HS-27A (cell line): ENCODE measurements around the gene HOXA13.

Source experiments
- DNase-seq: peaks from one replicate; pipeline ENCODE4 v3.0.0-alpha.2; 2012; ENCODE audit warnings: low read depth, missing footprints

Gene HOXA13

DNA sequence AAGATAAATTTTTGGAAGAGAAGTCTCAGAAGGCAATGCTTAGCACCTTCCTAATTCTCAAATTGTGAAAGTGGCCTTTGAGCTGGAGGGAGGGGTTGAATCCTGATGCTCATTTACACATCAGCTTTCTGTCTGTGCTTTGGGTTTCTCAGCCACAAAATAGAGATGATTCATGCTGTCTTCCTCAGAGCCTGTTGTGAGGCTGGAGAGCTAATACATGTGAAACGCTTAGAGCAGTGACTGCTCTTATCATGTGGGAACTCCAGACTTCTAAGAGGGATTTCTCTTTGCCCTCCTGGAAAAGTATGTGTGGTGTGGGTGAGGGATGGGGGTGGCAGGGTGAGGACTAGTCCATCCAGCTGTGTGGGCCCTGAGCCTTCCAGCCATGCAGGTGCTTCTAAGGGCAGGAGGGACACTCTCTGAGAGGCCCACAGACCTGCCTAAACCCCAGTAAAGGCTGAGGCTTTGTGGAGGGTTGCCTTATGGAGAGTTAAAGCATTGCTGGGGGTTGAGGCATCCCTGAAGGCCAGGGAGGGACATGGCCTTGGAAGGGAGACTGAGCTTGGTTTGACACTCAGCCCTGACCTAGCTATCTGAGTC, 37.9 kb upstream of the HOXA13 start:
- no peak for DNase-seq

DNA sequence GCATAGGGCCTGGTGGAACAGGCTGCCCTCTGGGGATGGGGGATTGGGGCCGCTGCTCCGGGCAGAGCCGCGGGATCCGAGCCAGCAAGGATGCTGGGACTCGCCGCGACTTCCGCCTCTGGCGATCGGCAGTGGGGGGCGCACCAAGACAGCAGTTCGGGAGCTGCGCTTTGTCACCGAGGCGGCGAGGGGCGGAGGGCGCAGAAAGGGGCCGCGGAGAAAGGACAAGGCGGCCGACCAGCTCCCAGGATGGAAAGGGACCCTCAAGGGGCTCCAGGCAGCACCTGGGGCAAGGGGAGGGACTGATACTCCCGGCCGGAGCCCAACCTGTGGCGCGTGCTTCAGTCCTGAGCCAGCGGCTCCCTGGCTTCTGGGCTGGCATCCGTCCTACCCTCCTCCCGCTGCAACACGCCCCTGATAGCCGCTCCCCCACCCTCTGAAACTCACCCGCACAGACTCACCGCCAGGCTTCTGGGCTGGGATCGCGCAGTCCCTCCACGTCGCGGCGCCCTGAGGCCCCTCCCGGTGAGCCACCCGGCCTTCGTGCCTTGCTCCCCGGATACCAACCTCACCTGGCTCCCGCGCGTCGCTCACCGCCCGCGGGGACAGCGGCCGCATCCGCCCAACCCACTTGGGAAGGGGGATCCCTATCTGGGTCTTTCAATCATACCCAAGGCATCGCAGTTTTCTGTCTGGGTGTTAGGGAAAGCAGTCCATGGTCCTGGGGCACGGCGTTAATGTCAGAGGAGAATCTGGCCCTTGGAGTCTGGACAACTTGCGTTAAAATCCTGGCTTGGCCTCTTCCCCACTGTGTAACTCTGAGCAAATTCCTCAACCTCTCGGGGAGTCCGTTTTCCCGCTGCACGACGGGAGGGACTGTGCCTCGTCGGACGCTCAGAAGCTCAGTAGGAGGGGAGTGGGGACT, 35.8 kb upstream of the HOXA13 start:
- no peak for DNase-seq

DNA sequence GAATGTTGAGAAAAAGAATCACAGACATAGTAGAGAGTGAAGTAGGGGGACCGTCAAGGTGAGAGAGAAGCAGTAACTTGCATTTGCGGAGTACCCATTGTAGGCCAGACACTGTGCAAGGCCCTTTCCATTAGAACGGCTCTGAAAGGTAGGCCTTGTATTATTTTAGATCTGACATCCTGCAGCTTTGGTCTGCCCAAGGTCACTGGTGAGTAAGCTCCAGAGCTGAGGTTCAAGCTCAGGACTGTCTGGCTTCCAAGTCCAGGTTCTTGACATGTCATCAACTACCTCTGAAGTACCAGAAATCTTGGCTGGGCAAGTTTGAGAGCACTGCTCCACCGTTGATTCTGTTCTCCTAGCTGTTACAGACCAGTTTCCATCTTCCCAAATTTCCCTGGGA, 29.6 kb upstream of the HOXA13 start:
- no peak for DNase-seq

DNA sequence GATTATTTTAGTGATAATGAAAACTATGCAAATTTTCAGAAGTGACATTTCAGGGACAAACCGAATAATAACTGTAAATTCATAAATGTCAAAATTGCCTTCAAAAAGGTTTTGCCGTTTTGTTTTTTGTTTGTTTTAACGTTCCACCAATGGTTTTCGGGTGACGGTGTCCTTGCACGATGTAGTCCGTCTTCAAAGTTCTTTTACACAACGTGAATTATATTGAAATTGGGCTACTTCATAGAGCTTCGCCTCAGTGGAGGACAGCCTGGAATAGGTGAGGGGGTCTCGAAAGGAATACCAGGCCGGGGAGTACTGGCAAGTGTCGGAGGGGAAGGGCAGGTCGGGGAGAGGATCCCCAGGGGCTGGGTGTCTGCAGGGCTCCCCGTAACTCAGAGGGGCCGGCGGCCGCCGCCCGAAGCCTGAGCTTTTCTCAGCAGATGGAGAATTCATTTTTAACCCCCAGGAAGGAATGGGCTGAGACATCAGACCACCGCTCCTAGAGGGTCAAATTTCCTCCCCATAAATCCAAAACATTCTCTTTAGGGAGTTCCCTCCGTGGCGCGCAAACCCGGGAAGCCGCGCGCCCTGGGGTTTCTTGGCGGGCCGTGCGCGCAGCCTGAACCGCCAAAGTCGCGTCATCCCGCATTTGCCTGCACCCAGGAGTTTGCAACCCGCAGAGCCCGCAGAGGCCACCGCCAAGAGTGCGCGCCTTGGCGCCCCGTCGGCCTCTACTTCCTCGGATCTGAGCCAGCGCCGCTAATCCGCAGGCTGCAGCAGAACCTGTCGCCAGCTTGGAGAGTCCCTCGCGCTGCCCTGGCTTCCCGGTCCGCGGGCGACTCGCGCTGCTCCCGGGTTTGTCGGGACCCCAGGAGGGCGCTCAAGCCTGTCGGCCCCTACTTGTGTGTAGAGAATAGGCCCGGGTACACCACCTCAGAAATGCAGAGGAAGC, 25.4 kb upstream of the HOXA13 start:
- no peak for DNase-seq

DNA sequence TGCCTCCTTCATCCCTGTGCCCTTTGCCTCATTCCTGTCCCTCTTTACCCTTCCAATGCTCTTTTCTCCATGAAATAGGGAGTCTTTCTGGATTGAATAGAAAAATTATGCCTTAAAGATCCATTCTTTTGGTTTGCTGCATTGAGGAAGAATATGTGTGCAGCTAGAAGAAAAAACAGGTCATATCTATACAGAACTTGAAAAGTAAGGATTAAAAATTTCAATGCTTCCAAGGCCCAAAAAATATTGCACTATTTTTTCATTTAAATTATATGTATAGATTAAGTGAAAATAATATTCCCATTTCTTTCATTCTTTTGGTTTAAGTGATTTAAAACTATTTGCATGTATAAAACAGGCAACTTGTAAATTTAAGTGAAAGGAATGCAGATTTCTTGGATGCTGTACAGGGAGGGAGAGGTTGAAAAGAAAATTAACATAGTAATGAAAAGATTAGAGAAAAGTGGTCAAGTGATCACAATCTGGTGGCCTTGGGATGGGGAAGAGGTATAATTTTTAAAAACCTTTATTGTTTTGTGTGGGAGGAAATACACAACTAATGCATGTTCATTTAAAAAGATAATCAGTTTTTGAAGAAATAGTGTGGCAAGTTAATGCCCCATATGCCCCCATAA, 24.2 kb upstream of the HOXA13 start:
- DNase-seq = no peak

DNA sequence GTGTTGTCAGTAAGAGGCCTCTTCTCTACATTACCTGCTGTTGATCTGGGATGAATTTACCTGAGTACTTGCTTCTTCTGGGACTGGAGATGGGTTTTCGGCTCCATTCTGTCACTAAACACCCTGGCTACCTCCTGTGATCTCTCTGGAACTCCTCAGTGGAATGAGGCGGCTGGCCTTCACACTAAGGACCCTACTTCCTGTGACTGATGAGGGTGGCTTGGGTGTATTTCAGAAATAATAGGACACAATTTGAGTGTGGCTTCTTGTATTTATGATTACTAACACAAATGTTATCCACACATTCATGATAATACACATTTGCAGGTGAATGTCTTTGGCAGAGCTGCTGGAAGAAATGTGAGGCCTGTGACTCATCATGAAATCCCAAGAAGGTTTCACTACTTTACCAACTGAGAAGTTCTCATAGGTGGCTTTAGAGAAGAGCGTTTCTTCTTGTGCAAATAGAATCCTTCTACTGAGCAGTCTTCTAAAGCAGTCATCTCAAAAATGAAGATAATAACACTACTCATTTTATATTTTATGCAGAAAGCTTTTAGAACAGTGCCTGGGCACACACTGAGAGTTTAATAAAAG, 21.4 kb upstream of the HOXA13 start:
- no peak for DNase-seq

DNA sequence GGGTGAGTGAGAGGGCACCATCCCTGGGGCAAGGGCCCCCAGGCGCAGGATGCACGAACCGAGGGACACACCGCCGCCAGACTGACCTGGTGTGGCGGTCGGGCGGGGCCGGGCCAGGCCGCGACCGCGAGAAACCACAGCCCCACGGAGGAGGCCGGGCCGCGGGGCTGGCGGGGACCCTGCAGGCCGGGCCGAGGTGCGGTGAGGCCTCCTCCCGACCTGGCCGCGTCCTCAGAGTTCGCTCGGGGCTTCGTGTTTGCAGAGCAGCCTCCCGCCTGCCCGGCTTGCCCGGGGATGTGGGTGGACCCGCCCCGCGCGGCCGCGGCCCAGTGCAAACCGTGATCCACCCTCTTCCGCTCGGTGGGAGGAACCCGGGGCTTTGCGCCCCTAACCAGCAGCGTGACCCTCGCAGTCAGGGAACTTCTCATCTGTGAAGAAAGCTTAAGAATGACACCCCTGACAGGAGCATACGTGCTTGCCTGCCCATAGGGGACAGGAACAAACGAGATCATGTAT, 20.6 kb upstream of the HOXA13 start:
- no peak for DNase-seq

DNA sequence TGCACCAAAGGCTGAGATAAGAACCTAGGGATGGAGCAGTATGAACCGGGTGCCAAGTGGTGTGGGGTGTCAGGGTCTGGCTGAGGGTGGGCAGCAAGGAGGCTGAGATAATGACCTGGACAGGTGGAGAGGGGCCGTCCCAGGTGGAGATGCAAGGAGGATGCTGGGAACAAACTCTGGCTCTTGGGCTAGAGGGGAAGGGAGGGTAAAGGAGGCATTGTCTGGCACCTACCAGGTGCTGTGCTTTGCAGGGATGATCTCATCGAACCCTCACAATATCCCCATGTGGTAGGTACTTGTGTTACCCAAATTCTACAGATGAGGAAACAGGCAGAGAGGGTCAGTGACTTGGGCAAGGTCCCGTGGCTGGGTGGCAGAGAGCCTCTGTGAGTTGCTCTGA, 19.9 kb upstream of the HOXA13 start:
- DNase-seq = no peak

DNA sequence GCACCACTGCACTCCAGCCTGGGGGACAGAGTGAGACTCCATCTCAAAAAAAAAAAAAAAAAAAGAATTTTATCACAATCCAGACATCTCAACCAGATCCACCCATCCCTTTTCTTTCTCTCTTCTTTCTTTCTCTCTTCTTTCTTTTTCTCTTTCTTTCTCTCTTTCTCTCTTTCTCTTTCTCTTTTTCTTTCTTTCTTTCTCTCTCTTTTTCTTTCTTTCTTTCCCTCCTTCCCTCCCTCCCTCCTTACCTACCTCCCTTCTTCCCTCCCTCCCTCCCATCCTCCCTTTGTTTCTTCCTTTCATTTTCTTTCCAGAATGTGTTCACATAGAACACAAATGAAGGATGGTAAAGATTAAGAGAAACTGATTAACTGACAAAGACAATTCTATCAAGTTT, 18.1 kb upstream of the HOXA13 start:
- DNase-seq = no peak

DNA sequence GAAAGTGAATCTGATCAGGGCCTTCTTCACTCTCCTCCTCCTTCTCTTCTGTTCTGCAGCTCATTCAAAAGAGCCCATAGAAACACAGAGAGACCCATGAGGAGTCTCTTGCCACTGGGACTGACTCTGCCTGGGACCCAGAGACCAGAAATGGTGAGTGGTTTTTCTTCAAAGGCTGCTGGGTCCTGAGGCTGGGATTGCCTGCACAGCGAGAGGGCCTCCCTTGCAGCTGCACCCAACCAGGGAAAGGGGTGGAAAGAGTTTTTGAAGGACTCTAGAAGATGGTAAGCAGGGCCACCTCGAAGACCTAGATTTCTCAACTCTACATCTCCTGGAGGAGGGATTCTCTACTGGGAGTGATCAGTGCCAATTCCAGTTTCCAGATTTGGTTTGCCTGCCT, 15.5 kb upstream of the HOXA13 start:
- no peak for DNase-seq

DNA sequence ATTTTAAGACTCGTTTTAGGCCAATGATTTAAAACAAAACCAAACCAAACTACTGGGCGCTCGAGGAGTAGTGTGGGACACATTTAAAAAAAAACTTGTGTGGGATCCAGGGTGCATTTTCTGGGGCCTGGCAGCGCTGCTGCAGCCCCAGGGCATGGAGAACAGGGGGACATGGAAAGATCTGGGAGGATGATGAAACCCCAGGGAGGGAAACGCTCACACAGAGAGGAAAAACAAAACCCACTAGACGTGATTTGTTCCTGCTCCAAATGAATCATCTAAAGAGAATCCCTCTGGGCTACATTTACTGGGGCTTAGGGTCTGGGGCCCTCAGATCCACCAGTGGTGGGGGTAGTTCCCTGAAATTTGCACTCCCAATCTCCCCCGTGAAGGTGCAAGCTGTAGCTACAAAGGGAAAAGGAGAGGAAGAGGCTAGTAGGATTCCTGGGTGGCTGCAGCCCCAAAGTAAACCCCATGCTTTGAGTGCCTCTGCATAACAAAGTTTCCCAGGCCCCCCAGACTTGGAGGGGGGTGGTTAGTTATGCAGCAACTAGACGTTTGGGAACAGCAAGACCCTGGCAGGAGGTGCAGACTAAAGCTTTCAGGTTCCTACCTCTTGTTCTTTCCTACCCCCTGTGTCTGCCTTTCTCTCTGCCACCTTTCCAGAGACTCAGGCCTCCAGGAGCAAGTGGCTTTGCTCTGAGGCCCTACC, 14.5 kb upstream of the HOXA13 start:
- DNase-seq = no peak

DNA sequence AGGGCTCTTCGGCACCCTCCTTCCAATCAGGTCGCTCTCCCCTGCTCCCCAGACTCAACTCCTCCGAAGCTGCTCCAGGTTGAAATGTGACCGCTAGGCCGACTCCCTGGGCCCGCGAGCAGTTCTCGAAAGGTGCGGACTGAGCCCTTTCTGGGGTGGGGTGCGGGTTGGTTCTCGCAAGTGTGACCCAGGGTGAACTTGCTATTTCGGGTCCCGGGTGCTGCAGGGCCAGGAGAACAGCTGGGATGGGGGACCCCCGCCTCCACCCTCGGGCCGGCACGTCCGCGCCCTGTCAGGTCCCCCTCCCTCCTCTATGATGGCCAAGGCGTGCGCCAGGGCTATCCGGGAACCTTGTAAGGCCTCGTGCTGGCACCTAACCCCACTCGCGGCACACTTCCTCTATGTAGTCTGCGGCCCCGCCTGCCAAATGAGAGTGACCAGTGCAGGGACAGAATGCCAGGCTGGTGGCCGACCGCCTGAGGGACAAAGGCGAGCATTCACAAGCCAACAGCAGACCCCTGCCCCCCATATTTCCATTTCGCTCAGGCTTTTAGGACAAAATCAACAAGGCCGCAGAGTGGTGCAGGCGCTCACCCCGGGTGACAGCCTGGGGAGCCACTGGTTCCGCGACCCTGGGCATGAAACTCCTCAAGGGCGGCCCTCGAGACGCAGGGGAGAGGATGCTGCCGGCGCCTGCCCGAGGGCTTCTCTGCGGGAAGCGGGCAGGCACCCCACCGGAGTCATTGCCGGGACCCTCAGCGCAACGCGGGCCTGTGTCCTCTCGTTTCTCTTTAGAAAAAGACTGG, 13.7 kb upstream of the HOXA13 start:
- no peak for DNase-seq

DNA sequence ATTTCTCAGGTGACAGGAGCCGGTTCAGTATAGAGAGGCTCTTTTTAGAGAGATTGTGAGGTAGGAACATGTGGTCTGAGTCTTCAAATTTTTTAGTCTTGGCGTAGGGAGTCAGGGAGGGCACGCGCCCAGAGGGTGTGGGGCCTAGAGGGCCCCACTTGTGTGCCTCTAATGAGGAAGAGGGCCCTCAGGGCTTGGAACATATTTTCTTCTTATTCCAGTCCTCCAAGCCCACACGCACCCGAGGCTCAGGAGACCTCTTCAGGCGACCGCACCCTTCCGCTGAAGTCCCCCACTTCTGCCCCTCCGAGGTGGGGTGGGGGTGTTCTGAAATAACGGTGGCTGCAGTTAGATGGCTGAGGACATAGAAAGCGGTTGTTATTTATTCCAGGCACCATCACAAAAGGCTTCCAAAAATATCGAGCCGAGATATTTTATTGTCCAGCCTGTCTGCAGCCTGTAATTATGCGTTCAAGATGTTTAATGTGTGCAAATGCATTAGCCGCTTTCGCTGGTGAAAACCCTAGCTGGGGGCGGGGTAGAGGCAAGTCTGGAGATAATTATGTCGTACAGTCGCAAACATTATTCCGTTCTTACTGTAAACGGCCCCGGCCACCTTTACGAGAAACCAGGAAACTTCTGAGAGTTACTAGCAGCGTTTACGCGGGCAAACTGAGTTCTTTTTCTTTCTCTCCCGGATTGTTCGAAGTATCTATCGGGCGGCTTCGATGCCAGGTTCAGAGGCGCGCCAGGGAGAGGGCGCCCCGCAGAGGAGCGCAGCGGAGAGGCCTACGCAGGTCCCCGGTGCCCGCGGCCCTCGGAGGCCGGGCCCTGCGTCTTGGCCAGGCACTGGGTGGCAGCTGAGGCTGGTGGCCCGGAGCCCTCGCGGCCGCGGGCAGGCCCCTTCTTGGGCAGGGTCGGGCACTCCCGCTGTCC, 12.9 kb upstream of the HOXA13 start:
- no peak for DNase-seq

DNA sequence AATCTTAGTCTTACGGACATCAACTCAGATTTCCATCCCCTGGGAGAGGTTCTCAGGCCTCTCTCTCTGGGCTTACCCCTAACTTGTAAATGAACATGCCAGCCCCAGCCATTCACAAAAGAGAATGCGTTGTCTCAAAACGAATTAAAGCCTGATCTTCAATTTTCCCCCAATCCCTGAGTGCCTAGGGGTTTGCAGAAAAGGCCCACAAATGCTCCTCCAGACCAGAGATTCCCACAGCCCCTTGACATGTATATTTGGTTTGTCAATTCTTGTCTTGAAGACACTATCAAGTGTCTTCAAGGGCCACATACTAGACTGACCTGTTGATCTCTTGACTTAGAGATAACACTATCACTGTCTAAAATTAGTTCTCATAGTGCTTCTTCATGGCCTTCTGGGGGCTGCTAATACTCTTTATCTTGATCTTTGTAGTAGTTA, 11.9 kb upstream of the HOXA13 start:
- DNase-seq = no peak

DNA sequence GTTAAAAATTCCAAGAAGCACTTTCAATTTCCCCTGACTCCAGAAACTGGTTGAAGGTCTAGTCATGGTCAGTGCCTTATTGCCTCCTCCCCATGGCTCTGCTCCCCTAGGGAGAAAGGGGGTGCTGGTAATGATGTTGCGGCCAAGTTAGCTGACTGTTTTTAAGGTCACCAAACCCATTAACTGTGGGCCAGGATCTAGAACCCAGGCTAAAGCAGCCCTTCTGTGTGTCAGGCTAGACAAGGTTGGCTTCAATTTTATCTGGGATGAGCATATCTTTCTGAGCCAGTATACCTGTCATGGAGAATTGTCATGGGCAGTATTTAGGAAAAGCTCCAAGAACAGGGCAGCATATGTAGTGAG, 11.2 kb upstream of the HOXA13 start:
- DNase-seq = no peak

DNA sequence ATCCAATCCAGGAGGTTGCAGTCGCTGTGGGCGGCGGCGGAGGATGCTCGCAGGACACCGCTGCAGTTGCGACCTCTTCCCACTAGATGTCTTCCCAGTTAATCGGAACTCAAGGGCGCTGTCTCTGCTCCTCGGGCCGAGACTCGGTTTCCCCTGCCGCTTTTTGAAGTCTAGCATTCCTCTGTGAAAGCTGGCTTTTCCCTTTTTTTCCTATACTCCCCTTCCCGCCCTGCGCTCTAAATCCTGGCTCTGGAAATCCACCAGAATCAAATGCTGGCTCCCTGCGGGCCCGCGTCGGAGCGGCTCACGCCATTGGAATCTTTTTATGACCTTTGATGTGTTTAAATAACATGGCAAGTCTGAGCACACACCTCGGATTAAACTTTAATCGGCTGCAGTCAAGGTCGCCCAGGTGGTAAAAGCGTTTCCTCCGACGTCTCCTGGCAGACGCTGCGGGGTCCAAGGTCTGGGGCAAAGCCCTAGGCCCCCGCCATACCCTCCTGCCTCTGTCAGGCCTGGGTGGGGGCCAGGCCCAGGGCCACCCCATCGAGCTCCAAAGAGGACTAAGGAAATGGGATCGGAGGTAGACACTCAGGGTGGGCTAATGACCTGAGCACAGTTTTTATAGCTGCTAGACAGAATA, 10.7 kb upstream of the HOXA13 start:
- DNase-seq = no peak

DNA sequence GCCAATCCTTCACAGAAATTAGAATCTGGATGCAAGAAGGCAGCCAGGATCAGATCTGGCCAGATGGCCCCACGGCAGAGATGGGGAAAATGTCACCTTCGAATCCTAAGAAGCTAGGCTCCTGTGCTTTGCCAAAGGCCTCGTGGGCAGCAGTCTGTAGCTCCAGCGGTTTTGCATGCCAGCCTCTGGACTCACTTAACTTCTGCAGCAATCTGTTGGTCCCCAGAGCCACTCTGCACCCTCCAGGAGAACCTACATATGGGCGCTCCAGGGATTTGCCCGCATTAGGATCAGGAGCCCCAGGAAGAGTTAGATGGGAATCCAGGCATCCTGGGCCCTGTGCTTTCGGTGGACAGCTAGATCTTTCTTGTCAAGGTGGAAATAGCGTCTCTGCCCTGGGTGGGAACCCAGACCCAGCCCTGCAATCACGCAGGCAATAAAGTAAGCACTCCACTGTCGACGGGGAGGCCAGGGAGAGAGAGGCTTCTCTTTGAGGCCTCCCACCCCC, 10.1 kb upstream of the HOXA13 start:
- no peak for DNase-seq

DNA sequence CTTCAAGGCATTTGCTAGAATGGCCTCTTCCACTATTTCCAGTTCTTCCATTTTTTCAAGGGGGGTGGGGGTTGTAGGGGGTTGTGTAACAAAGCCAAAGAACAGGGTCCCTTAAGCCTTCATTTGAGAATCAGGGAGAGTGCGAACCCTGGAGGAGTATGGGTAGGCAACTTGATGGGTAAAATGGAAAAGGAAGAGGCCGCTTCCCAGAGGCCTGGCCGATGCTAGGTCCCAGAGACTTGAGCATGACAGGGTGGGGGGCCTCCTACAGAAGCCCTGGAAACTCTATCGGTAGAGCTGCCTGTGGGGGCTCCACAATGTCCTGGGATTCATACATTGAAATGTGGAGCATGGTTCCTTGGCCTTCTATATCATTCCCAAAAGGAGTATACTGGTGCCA, 9.1 kb upstream of the HOXA13 start:
- no peak for DNase-seq
